GM19463 (cell line): ENCODE results near the gene PLCB4.

Source experiments
- ATAC-seq: cut with Tn5 transposase; IDR thresholded peaks from one replicate; pipeline ENCODE4 v1.9.1; 2021; ENCODE audit warnings: mild to moderate bottlenecking, moderate library complexity; ENCODE audit not compliant: unreplicated experiment

Gene PLCB4

GRCh38 chr20:9256393-9256792, 187.5 kb downstream of the PLCB4 start:
- ATAC-seq: no peak

- no peak for ATAC-seq
Observed at GRCh38 chr20:9258901-9259300, 190.0 kb downstream of the PLCB4 start.

DNA sequence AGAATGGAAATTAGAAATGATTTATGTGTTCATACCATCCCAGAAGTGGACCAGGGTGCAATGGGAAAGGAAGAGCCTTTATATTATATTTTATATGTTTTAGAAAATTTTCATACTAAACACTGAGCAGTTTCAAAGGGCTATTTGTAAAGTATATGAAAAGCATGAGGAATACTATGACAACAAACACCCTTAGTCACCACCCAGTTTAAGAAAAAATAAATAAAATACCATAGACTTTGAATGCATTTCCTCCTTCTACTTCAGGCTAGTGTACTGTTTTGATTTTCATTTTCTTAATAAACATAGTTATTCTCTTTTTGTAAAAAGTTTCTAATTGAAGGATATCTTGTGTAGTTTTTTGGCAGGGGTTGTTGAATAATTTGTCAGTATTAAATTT, 191.1 kb downstream of the PLCB4 start:
- no peak for ATAC-seq

GRCh38 chr20:9261781-9262180, 192.9 kb downstream of the PLCB4 start:
- ATAC-seq: no peak

DNA sequence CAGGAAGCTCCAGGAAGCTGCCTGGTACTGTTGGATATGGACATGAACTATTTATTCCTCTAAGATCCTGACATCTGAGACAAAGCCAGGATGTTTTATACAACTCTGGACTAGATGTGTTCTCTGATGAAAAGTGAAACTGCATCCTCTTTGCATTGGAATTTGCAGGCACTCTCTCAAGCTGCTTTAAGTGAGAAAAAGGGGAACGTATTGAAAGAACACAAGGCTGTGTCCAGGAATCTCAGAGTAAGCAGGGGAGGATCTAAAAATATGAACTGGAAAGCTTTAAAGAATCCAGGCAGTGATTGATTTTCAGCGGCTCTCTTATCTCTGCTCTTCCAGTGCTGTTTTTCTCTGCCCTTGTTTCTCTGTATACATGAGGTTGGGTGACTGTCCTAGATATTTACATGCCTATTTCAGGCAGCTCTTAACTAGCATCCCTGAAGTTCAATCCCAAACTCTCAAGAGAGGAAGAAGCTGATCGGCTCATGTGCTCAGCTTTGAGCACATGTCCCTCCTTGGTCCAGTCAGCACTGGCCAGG, 193.8 kb downstream of the PLCB4 start:
- ATAC-seq: no peak

DNA sequence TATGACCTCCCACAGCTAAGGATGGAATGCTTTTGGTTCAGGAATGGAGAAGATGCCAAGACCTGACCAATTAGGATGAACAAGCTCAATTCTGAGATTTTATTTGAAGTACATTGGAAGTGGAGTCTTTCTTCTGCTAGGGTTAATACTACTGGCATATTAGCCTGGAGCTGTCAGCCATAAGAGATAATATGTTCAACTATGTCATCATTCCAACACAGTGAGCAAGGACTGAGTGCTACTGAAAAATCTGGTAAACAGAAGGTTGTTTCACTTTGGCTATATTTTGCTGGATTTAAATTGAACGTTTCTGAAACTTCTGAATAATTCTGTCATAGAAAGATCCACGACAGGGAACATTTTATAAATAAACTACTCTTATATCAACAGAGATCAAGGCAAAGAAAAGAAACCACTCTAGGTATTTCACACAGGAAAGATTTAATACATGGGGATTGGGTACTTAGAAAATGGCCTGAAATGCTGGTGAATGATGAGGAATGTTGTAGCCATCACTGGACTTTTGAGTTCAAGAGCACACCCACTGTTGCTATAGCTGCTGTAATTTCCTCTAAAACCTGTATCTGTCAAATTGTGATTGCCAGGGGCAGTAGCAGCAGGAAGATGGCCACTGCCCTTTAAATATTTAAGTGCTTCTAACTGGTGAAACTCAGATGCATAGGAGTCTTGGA, 200.5 kb downstream of the PLCB4 start:
- ATAC-seq: no peak

DNA sequence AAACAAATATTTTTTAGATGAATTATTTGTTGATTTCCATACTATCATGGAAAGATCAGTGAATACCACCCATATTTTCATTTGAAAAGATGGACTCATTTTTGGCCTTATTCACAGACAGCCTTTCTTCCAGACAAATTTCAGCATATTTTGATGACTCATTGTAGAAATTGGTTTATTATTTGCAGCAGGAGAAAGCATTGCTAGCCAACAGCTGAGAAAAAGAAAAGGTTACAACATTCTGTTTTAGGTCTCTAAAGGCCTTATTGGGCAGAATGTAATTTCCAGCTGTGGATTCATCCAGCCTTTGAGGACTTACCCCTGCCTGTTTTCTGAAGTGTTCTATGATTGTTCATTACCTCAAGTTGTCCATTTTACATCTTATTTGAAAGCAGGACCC, 201.9 kb downstream of the PLCB4 start:
- no peak for ATAC-seq

- ATAC-seq: no peak
Observed at GRCh38 chr20:9276966-9277468, 208.1 kb downstream of the PLCB4 start.

DNA sequence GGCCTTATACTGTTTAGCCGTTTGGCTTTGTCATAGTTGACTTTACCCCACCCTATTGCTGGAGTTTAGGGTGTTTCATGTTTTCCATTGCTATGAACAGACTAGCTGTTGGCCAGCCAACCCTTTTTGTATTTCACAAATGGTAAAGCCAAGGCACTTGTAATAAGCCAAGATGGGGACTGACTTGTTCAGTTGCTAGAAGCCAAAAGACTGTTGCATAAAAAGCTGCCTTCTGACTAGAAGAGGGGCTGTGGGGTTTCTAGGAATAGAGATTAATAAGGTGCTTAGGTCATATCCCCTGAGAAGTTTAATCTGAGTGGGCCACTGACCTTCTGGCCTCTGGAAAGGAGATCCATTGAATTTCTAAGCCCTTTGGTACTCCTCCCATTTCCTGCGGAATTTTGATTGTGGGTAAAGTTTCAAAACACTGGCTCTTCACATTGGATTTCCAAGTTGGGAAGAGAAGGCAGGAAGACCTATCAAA, 211.1 kb downstream of the PLCB4 start:
- no peak for ATAC-seq

DNA sequence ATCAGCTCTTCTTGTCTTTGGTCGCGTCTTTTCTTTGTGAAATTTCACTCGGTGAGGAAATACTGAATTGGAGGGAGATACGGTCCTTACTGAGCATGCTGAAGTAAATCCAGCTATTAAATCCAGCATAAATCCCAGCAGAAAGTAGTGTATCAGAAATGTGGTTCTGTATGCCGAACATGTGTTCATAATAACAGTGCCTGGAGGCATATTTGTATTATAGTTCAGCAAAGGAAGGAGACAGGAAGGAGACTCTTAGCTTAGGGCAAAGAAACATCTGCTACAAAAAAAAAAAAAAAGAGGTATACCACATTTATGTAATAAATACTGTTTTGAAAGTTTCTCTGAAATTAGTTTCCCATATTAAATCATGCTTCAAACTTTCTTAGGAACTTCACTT, 211.8 kb downstream of the PLCB4 start:
- no peak for ATAC-seq

DNA sequence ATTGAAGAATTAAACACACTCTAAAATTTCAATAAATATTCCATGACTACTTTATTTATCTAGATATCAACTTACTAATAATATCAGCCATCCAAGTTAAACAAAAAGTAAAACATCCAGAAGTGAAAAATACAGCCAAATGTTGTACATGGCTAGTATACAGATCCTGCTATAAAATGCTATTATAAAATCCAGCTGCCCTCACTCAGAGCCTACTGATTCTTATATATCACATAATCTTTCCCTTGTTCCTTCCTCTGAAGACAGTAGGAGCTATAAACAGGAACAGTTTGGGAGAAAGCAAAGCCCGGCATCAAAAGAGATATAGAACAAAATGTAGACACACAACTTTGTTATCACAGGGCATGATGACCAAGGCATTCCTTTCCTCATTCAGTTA, 212.9 kb downstream of the PLCB4 start:
- ATAC-seq: no peak

- no peak for ATAC-seq
Observed at GRCh38 chr20:9285617-9286016, 216.7 kb downstream of the PLCB4 start.

DNA sequence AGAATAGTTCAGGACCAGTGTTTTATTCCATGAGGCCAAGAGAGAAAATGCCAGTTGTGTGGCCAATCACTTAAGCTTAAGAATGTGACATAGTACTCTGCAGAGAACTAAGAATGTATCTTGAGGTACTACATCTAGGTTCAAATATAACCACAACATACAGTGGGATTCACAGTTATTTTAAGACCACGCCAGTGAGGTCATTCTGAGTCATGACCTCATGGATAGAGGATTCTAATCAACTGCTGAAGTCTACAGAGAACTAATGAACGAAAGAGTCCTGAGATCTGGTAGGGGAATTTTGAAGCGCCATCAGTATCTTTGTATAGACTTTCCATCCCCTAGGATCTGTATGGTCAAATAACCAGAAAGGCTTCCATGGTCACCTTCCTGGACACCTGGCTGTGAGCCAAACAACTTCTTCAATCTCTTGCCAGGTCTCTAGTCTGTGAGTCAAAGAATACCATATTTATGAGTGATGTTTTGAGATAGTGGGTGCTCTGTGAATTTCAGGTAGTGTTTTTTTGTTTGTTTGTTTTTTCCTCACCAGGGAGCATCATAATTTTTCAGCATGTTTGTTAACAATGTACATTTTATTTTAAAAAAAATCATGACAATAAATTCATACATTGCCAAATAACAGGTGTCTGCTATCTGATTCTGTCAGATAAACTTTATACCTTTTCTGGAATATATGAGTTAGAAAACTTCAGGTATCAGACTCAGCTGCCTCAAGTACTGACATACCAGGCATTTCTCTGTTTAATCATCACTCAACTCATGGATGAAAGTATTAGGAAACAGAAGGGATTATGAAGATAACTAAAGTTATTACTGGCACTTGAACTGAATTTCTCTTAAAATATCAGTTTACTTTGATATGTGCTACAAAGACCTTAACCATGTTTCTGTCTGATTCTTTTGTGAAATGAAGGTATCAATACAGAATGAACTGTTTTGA, 217.9 kb downstream of the PLCB4 start:
- ATAC-seq: no peak

GRCh38 chr20:9287826-9288225, 218.9 kb downstream of the PLCB4 start:
- ATAC-seq: no peak

- ATAC-seq: no peak
Observed at GRCh38 chr20:9290331-9290730, 221.4 kb downstream of the PLCB4 start.

DNA sequence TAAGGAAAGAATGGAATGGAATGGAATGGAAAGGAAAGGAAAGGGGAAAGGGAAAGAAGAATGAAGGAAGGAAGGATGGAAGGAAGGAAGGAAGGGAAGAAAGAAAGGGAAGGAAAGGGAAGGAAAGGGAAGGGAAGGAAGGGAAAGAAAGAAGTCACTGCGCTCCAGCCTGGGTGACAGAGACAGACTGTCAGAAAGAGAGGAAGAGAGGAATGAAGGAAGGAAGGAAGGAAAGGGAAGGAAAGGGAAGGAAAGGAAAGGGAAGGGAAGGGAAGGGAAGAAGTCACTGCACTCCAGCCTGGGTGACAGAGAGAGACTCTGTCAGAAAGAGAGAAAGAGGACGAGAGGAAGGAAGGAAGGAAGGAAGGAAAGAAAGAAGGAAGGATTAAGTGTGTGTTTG, 224.3 kb downstream of the PLCB4 start:
- ATAC-seq: no peak

GRCh38 chr20:9294041-9294440, 225.2 kb downstream of the PLCB4 start:
- no peak for ATAC-seq

GRCh38 chr20:9298906-9299305, 230.0 kb downstream of the PLCB4 start:
- no peak for ATAC-seq

- ATAC-seq: no peak
Observed at GRCh38 chr20:9300080-9300479, 231.2 kb downstream of the PLCB4 start.

GRCh38 chr20:9300534-9300933, 231.6 kb downstream of the PLCB4 start:
- ATAC-seq: no peak
